PFSK-1 (cell line): ENCODE data around the gene IQCE.

Experiments used
- FOXP2 ChIP-seq: optimal IDR thresholded peaks from 2 replicates; pipeline ENCODE3; 2011; ENCODE audit warnings: borderline replicate concordance, control low read depth, inconsistent platforms; ENCODE audit not compliant: insufficient read depth; ENCODE audit errors: extremely low read length, extremely low read depth
- POLR2AphosphoS5 ChIP-seq: IDR thresholded peaks from 2 replicates; pipeline ENCODE4 v1.6.1; 2012; ENCODE audit warnings: low read depth, mild to moderate bottlenecking, control low read depth, low read length, moderate library complexity
- SIN3A ChIP-seq: IDR thresholded peaks from 2 replicates; pipeline ENCODE4 v1.6.1; 2012; ENCODE audit warnings: mild to moderate bottlenecking, low read length, moderate library complexity, borderline replicate concordance; ENCODE audit not compliant: insufficient read depth
- TAF1 ChIP-seq: IDR thresholded peaks from 2 replicates; pipeline ENCODE4 v1.6.1; 2012; ENCODE audit warnings: low read length, control low read depth, borderline replicate concordance; ENCODE audit not compliant: insufficient read depth
- TF ChIP-seq, protein P1 (sequence below), 2 experiments: IDR thresholded peaks; 2 replicates each; pipeline versions ENCODE4 v1.6.1 to v1.8.0; 2011 to 2012; ENCODE audit warnings: low read depth in 2 of 2, low read length in 2 of 2, control low read depth in 1 of 2, inconsistent platforms in 1 of 2, mild to moderate bottlenecking in 1 of 2, moderate library complexity in 1 of 2; ENCODE audit not compliant: insufficient read depth in 1 of 2

The IQCE gene

GRCh38 chr7:2544541-2545188 lies 14.1 kb upstream of the IQCE start:
- TF ChIP-seq FOXP2 (no peak), POLR2AphosphoS5 (no peak), SIN3A (no peak), TAF1 (no peak)
- TF ChIP-seq, protein P1, sequence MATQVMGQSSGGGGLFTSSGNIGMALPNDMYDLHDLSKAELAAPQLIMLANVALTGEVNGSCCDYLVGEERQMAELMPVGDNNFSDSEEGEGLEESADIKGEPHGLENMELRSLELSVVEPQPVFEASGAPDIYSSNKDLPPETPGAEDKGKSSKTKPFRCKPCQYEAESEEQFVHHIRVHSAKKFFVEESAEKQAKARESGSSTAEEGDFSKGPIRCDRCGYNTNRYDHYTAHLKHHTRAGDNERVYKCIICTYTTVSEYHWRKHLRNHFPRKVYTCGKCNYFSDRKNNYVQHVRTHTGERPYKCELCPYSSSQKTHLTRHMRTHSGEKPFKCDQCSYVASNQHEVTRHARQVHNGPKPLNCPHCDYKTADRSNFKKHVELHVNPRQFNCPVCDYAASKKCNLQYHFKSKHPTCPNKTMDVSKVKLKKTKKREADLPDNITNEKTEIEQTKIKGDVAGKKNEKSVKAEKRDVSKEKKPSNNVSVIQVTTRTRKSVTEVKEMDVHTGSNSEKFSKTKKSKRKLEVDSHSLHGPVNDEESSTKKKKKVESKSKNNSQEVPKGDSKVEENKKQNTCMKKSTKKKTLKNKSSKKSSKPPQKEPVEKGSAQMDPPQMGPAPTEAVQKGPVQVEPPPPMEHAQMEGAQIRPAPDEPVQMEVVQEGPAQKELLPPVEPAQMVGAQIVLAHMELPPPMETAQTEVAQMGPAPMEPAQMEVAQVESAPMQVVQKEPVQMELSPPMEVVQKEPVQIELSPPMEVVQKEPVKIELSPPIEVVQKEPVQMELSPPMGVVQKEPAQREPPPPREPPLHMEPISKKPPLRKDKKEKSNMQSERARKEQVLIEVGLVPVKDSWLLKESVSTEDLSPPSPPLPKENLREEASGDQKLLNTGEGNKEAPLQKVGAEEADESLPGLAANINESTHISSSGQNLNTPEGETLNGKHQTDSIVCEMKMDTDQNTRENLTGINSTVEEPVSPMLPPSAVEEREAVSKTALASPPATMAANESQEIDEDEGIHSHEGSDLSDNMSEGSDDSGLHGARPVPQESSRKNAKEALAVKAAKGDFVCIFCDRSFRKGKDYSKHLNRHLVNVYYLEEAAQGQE (IDR thresholded peaks at IDR 0.05; ENCODE audit: insufficient read depth in 1 of 2, low read depth in 2 of 2, low read length in 2 of 2) = no peak

GRCh38 chr7:2545746-2546425 lies 12.9 kb upstream of the IQCE start:
- TF ChIP-seq POLR2AphosphoS5 (no peak), TAF1 (no peak), FOXP2 (no peak), SIN3A (no peak)
- TF ChIP-seq, protein P1 (IDR thresholded peaks at IDR 0.05; ENCODE audit: insufficient read depth in 1 of 2, low read depth in 2 of 2, low read length in 2 of 2) = no peak

DNA sequence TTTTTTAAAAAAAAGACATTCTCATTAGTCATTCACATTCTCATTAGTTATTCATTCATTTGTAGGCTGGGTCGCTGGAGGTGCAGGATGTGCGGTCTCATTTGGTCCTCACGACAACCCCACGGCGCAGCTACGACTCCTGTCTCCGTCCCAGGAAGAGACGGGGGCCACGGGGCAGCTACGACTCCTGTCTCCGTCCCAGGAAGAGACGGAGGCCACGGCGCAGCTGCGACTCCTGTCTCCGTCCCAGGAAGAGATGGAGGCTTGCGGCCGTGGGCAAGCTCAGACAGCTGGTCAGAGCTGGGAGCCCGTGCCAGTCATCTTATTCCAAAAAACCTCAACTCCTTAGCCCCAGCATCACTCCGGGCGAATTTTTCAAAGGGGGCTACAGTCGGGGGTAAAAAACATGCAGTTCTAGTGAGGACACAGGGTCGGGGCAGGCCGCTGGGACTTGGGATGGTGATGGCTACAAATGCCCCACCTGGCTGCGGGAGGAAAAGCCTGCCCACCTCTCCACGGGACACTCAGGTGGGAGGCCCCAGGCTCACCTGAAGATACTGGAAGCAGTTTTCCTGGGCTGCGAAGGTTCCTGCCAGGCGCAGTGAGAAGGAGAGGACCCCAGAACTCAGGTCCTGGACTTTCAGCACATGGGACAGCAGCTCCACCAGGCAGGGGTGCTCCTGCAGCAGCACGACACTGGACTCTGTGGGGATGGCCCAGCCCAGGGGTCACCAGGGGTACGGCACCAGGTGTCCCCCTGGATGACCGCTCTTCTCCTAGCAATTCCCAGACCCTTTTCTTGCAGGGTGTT lies 11.8 kb upstream of the IQCE start:
- TF ChIP-seq, protein P1 (IDR thresholded peaks at IDR 0.05; ENCODE audit: insufficient read depth in 1 of 2, low read depth in 2 of 2, low read length in 2 of 2) = peak; percentile 46 to 80; a peak in 2 of 4 replicates
- no peak for TF ChIP-seq TAF1

GRCh38 chr7:2551418-2551817 lies 7.4 kb upstream of the IQCE start:
- TF ChIP-seq, protein P1 (IDR thresholded peaks at IDR 0.05; ENCODE audit: insufficient read depth in 1 of 2, low read depth in 2 of 2, low read length in 2 of 2) = no peak
- TF ChIP-seq SIN3A (no peak), POLR2AphosphoS5 (no peak), FOXP2 (no peak), TAF1 (no peak)
